ENCODE data around the gene RPS29.

GRCh38 chr14:49622022-49622607 lies 35.9 kb upstream of the RPS29 start:
- TF ChIP-seq NR3C1 (IDR thresholded peaks at IDR 0.05), result no peak
- no peak for TF ChIP-seq MAZ (IDR thresholded peaks at IDR 0.05; ENCODE audit: borderline replicate concordance, low read depth, low read length)
- TF ChIP-seq, protein P1, sequence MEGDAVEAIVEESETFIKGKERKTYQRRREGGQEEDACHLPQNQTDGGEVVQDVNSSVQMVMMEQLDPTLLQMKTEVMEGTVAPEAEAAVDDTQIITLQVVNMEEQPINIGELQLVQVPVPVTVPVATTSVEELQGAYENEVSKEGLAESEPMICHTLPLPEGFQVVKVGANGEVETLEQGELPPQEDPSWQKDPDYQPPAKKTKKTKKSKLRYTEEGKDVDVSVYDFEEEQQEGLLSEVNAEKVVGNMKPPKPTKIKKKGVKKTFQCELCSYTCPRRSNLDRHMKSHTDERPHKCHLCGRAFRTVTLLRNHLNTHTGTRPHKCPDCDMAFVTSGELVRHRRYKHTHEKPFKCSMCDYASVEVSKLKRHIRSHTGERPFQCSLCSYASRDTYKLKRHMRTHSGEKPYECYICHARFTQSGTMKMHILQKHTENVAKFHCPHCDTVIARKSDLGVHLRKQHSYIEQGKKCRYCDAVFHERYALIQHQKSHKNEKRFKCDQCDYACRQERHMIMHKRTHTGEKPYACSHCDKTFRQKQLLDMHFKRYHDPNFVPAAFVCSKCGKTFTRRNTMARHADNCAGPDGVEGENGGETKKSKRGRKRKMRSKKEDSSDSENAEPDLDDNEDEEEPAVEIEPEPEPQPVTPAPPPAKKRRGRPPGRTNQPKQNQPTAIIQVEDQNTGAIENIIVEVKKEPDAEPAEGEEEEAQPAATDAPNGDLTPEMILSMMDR (IDR thresholded peaks at IDR 0.05), result no peak
- TF ChIP-seq POLR2A (IDR thresholded peaks at IDR 0.05; ENCODE audit: low read length), result no peak
- TF ChIP-seq EP300 (IDR thresholded peaks at IDR 0.05), result no peak
- no peak for TF ChIP-seq KDM5A (IDR thresholded peaks at IDR 0.05)
- TF ChIP-seq RCOR1 (IDR thresholded peaks at IDR 0.05; ENCODE audit: low read depth, low read length), result no peak
- TF ChIP-seq, protein P2, sequence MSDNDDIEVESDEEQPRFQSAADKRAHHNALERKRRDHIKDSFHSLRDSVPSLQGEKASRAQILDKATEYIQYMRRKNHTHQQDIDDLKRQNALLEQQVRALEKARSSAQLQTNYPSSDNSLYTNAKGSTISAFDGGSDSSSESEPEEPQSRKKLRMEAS (IDR thresholded peaks at IDR 0.05), result no peak
- TF ChIP-seq HDAC2 (IDR thresholded peaks at IDR 0.05), result no peak
- TF ChIP-seq, protein P3, sequence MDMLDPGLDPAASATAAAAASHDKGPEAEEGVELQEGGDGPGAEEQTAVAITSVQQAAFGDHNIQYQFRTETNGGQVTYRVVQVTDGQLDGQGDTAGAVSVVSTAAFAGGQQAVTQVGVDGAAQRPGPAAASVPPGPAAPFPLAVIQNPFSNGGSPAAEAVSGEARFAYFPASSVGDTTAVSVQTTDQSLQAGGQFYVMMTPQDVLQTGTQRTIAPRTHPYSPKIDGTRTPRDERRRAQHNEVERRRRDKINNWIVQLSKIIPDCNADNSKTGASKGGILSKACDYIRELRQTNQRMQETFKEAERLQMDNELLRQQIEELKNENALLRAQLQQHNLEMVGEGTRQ (IDR thresholded peaks at IDR 0.05), result no peak
- no peak for TF ChIP-seq CHD2 (IDR thresholded peaks at IDR 0.05; ENCODE audit: low read length, partially characterized antibody)
- no peak for TF ChIP-seq CEBPB (IDR thresholded peaks at IDR 0.05)
- no peak for TF ChIP-seq FOSL2 (IDR thresholded peaks at IDR 0.05)
- TF ChIP-seq FOSL2 (CRISPR knock-in tag; IDR thresholded peaks at IDR 0.05), result no peak
- no peak for TF ChIP-seq MAFK (IDR thresholded peaks at IDR 0.05; ENCODE audit: partially characterized antibody)
